Pancreas (tissue), 10 donors: Measurements from ENCODE around the gene AFAP1L1. TPM values are rescaled to one million over a fixed set of nuclear protein-coding genes. Genes with fewer than 3 reads are reported as not detected.

Source experiments
- ATAC-seq, 4 donors: fragments of 200-7000 bp; cut with Tn5 transposase; one replicate each; pipeline versions ENCODE4 v1.8.0 to v1.9.1; 2020; ENCODE audit warnings: mild to moderate bottlenecking in 4 of 4, moderate library complexity in 4 of 4
- DNase-seq, 6 donors: peaks; one replicate each; pipeline ENCODE4 v3.0.0-alpha.2; 2020
- FAIRE-seq: peaks from 2 replicates; lab custom pipeline; 2012; peaks lifted over from hg19 to GRCh38; lab: Jason Lieb, UNC
- H3K27ac ChIP-seq, 4 donors: fragments of 200-600 bp; sonication (generic); 1 replicate in 3 of 4; 2 replicates in 1 of 4; pipeline versions ENCODE4 v1.5.0 to v1.8.0; 2020
- H3K27me3 ChIP-seq, 4 donors: fragments of 200-600 bp; one replicate each; pipeline ENCODE4 v1.8.0; 2021
- H3K36me3 ChIP-seq, 3 donors: fragments of 200-600 bp; sonication (generic) in 1 of 3; one replicate each; pipeline versions ENCODE4 v1.5.0 to v1.8.0; 2020 to 2021
- H3K4me1 ChIP-seq, 3 donors: fragments of 200-600 bp; one replicate each; pipeline ENCODE4 v1.8.0; 2021
- H3K4me3 ChIP-seq, 4 donors: fragments of 200-600 bp; sonication (generic) in 2 of 4; one replicate each; pipeline versions ENCODE4 v1.5.0 to v1.8.0; 2020 to 2021
- H3K9me3 ChIP-seq, 4 donors: fragments of 200-600 bp; one replicate each; pipeline ENCODE4 v1.8.0; 2021
- WGBS, 2 donors: extraction: QIAGEN DNeasy Blood & Tissue Kit; methylation state at CpG; one replicate each; pipeline ENCODE4 v1.1.7; 2013; 5-methylcytosine and 5-hydroxymethylcytosine counted together
- intact Hi-C, 3 donors: fragments of 100-400 bp; cut with DNase I; formaldehyde crosslinking; loops; one replicate each; pipeline versions ENCODE4 v1.11.1 to v1.14.2; 2022
- polyA plus RNA-seq, 2 donors: library from polyadenylated mRNA; stranded (reverse); fragments of 200-250 nt; gene quantifications; one replicate each; pipeline ENCODE4 v1.2.3, GENCODE V29; 2013
- total RNA-seq, 6 donors: library from RNA; stranded (reverse); fragmentation: NEBNext Ultra II Directional in 4 of 6; extraction: Animal tissue kit (Norgen Biotek cat#: 25700) in 4 of 6; gene quantifications; one replicate each; pipeline versions ENCODE4 v1.2.1 to v1.2.4, GENCODE V29; 2021 to 2023
- TF ChIP-seq, protein P1 (sequence below), 4 donors: fragments of 200-600 bp; sonication (generic) in 3 of 4; IDR thresholded peaks; one replicate each; pipeline versions ENCODE4 v1.5.0 to v1.8.0; 2021; ENCODE audit warnings: antibody characterized with exemption in 4 of 4
- donor health status: healthy with polysubstance abuse.
- donor health status: DM: no; HTN: no; CAD: no; lungs with moderate emphysema.
- donor health status: DM: no; HTN: no; CAD: no.
- donor health status: control.
- donor health status: control.
- donor health status: Bipolar disorder and iron deficiency.
- donor health status: DM: yes; HTN: yes; CAD: no.
- donor health status: DM: no; HTN: no; CAD: no.
- donor health status: DM: no; HTN: no; CAD: no.
- donor health status: DM: yes; HTN: yes; CAD: no.

AFAP1L1 gene
- total and polyA plus RNA-seq, 8 donors, result 0.54 to 2.4 (median 1.2) TPM

DNA sequence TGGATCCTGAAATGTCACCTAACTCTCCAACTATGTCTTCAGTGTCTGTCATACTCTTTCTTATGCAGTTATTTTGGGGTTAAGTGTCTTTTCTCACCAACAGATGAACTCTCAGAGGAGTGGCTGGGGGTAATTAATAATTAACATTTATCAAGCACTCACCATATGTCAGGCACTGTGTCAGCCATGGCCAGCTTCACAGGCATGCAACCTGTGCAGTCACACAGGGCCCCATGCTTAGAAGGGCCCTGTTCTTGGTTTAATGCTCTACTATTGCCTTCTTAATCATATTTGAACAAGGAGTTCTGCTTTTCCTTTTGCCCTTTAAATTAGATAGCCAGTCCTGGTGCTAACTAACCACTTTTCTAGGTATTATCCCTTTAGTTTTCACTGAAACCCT, 70.2 kb downstream of the AFAP1L1 start:
- intact Hi-C loops, result no loop called here
- DNase-seq (no peak), ATAC-seq (no peak), FAIRE-seq (no peak)
- TF ChIP-seq, protein P1, sequence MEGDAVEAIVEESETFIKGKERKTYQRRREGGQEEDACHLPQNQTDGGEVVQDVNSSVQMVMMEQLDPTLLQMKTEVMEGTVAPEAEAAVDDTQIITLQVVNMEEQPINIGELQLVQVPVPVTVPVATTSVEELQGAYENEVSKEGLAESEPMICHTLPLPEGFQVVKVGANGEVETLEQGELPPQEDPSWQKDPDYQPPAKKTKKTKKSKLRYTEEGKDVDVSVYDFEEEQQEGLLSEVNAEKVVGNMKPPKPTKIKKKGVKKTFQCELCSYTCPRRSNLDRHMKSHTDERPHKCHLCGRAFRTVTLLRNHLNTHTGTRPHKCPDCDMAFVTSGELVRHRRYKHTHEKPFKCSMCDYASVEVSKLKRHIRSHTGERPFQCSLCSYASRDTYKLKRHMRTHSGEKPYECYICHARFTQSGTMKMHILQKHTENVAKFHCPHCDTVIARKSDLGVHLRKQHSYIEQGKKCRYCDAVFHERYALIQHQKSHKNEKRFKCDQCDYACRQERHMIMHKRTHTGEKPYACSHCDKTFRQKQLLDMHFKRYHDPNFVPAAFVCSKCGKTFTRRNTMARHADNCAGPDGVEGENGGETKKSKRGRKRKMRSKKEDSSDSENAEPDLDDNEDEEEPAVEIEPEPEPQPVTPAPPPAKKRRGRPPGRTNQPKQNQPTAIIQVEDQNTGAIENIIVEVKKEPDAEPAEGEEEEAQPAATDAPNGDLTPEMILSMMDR (IDR thresholded peaks at IDR 0.05), result no peak
- Histone ChIP-seq H3K36me3 (no peaks in the 10 kb centered on the region), H3K27ac (no peak overlapping the region), H3K4me1 (peaks cover 0 to 5% (median 0%) of the 10 kb centered on the region in 3 donors), H3K27me3 (no peaks in the 10 kb centered on the region), H3K9me3 (no peaks in the 10 kb centered on the region), H3K4me3 (no peak overlapping the region)

DNA sequence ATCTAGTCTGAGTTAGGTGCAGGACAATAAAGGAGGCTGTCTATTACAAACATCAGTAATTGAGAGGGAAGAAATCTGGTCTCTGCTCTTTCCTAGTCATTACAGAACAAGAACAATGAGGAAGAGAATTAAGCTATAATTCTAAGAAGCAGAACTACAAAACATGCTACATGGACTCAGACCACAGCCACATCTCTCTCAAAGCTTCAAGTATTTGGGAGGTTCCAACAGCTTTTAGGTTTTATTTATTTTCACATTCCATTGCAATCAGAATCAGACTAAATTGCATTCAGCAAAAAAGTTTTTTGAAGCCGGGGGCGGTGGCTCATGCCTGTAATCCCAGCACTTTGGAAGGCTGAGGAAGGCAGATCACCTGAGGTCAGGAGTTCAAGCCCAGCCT, 72.5 kb downstream of the AFAP1L1 start:
- 81 to 88% methylated on average over 2 of the region's 2 CpGs for WGBS, 2 donors
- Histone ChIP-seq H3K27me3 (no peaks in the 10 kb centered on the region), H3K36me3 (peaks cover 0 to 9% (median 5%) of the 10 kb centered on the region in 3 donors), H3K27ac (no peak overlapping the region), H3K9me3 (no peaks in the 10 kb centered on the region), H3K4me1 (peaks cover 0 to 5% (median 0%) of the 10 kb centered on the region in 3 donors), H3K4me3 (no peak overlapping the region)
- no peak for ATAC-seq
- TF ChIP-seq, protein P1 (IDR thresholded peaks at IDR 0.05), result no peak
- intact Hi-C loops, result no loop called here
- DNase-seq, result no peak
- FAIRE-seq, result no peak

DNA sequence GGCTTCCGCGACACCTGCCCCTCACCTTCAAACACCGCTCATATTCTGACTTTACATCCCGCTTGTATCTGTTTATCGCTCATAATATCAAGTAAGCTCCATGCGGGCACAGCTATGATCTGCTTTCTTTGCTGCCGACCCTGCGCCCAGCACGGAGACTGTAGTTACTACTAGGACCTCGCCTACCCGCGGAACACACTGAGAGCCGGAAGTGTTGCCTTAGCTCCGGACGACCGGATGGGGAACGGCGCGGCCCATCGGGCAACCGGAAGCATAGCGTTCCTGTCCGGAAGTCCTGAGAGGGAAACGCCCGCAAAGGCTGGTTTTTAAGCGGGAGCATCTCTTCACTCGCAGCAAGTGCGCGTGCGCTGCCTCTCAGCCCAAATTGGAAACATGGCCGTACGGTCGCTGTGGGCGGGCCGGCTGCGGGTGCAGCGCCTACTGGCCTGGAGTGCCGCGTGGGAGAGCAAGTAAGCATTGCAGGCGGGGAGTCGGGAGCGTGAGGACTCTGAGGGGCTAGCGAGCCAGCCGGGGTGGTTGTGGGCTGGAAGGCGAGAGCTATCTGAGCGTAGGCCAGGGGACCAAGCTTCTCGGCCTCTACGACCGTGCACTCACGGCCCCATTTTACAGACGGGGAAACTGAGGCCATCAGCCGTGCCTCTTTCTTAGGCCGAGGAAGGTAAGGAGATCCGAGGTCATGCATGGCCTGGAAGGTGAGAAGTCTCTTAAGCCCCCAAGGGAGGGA, 73.7 kb downstream of the AFAP1L1 start, which contains the start of gene GRPEL2:
Gene GRPEL2 (plus strand): TSS at position 353 of the 745 bp plus-strand sequence. CDS start 41 bp downstream, at position 394.
- Histone ChIP-seq H3K27ac (peak within 1 kb of the TSS; percentile 53 to 77 (median 60)), H3K4me3 (peak within 1 kb of the TSS; percentile 60 to 86 (median 64)), H3K36me3 (peaks cover 0 to 18% (median 16%) of the 10 kb centered on the region in 3 donors), H3K4me1 (peaks cover 0 to 5% (median 0%) of the 10 kb centered on the region in 3 donors), H3K9me3 (no peaks in the 10 kb centered on the region), H3K27me3 (no peaks in the 10 kb centered on the region)
- ATAC-seq (peak; percentile 99), FAIRE-seq (no peak), DNase-seq (peak; percentile 89 to 97 (median 92))
- WGBS, 2 donors, result 1% methylated on average over 53 to 54 of the region's 54 CpGs
- TF ChIP-seq, protein P1 (IDR thresholded peaks at IDR 0.05), result no peak
- intact Hi-C loops, result no loop called here

DNA sequence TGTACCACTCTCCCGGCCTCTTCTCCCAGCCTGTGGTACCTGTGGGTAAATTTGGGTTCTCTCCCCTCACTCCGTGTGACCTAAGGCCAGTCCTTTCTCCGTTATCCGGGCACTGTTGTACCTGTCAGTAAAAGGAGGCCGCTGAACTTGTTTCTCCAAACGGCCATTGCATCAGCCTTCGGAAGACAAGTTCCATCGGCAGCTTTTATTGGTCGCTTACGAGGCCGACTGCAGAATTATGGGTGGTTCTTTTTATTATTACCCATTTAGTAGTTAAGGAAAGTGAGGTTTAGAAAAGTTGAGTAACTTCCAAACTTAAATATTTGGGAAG, 74.2 kb downstream of the AFAP1L1 start:
- Histone ChIP-seq H3K27me3 (no peaks in the 10 kb centered on the region), H3K9me3 (no peaks in the 10 kb centered on the region), H3K27ac (peak overlapping the region in 2 of 4 donors; percentile 64 to 77), H3K4me3 (peak overlapping the region; percentile 60 to 86 (median 64)), H3K4me1 (peaks cover 0 to 5% (median 0%) of the 10 kb centered on the region in 3 donors), H3K36me3 (peaks cover 0 to 23% (median 17%) of the 10 kb centered on the region in 3 donors)
- intact Hi-C loops, result no loop called here
- 3 to 4% methylated on average over 11 of the region's 11 CpGs for WGBS, 2 donors
- FAIRE-seq (no peak), DNase-seq (no peak), ATAC-seq (peak in 3 of 4 donors; percentile 2 to 3 (median 3))
- TF ChIP-seq, protein P1 (IDR thresholded peaks at IDR 0.05), result no peak

DNA sequence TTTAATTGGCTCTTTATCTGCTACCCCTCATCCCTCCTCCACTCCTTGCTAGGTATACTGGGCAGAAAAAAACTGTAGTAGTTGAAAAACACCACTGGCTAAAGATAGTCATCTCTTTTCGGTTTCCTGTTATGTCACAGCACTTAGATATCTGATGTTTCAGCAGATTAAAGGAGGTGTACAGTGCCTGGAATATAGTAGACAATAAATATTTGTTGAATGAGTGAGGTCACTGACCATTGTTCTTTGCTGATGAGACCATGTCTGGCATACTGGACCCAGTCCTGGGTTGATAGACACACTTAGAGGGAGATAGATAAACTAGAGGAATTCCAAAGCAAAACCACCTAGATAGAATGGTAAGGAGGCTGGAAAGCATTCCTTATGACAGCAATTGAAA, 76.9 kb downstream of the AFAP1L1 start:
- H3K27me3 ChIP-seq, result no peaks in the 10 kb centered on the region
- H3K4me1 ChIP-seq, result peaks cover 0 to 5% (median 0%) of the 10 kb centered on the region in 3 donors
- DNase-seq (no peak), ATAC-seq (no peak), FAIRE-seq (no peak)
- peaks cover 0 to 39% (median 20%) of the 10 kb centered on the region in 3 donors for H3K36me3 ChIP-seq
- no peak overlapping the region for H3K27ac ChIP-seq
- TF ChIP-seq, protein P1 (IDR thresholded peaks at IDR 0.05), result no peak
- no peak overlapping the region for H3K4me3 ChIP-seq
- intact Hi-C loops, result no loop called here
- H3K9me3 ChIP-seq, result no peaks in the 10 kb centered on the region
- WGBS, 2 donors, result 86 to 89% methylated on average over 1 of the region's 1 CpG
